WI38 (cell line): ENCODE measurements around the gene PDGFB.

ENCODE experiments used
- H3K4me3 ChIP-seq: 2 replicates; pipeline ENCODE4 v1.5.1; 2011; ENCODE audit warnings: low read depth, mild to moderate bottlenecking, control low read depth, low read length
- TF ChIP-seq, protein P1 (sequence below): IDR thresholded peaks from 2 replicates; pipeline ENCODE4 v1.5.1; 2012; ENCODE audit warnings: low read depth, mild to moderate bottlenecking, control low read depth, low read length

PDGFB gene

DNA sequence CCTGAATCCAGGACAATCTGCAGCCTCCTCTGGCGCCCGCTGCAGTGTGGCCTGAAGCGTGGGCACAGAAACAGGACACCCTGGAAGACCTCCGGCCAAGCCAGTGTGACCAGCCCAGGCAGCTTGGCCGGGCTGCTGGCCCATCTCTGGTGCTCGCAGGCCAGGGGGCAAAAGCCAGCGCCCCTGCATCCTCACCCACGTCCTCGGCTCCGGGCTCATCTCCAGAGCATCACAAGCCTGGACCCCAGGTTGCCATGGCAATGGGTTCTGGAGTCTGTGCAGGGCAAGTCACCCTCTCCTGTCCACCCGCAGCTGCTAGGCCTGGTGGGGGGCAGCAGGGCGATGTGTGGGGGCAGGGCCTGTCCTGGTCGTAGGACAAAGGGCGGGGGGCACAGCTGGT, 9.3 kb upstream of the PDGFB start:
- TF ChIP-seq, protein P1, sequence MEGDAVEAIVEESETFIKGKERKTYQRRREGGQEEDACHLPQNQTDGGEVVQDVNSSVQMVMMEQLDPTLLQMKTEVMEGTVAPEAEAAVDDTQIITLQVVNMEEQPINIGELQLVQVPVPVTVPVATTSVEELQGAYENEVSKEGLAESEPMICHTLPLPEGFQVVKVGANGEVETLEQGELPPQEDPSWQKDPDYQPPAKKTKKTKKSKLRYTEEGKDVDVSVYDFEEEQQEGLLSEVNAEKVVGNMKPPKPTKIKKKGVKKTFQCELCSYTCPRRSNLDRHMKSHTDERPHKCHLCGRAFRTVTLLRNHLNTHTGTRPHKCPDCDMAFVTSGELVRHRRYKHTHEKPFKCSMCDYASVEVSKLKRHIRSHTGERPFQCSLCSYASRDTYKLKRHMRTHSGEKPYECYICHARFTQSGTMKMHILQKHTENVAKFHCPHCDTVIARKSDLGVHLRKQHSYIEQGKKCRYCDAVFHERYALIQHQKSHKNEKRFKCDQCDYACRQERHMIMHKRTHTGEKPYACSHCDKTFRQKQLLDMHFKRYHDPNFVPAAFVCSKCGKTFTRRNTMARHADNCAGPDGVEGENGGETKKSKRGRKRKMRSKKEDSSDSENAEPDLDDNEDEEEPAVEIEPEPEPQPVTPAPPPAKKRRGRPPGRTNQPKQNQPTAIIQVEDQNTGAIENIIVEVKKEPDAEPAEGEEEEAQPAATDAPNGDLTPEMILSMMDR: no peak
- no peak overlapping the region for H3K4me3 ChIP-seq

GRCh38 chr22:39253435-39254070, 8.8 kb upstream of the PDGFB start:
- no peak overlapping the region for H3K4me3 ChIP-seq
- TF ChIP-seq, protein P1: no peak

DNA sequence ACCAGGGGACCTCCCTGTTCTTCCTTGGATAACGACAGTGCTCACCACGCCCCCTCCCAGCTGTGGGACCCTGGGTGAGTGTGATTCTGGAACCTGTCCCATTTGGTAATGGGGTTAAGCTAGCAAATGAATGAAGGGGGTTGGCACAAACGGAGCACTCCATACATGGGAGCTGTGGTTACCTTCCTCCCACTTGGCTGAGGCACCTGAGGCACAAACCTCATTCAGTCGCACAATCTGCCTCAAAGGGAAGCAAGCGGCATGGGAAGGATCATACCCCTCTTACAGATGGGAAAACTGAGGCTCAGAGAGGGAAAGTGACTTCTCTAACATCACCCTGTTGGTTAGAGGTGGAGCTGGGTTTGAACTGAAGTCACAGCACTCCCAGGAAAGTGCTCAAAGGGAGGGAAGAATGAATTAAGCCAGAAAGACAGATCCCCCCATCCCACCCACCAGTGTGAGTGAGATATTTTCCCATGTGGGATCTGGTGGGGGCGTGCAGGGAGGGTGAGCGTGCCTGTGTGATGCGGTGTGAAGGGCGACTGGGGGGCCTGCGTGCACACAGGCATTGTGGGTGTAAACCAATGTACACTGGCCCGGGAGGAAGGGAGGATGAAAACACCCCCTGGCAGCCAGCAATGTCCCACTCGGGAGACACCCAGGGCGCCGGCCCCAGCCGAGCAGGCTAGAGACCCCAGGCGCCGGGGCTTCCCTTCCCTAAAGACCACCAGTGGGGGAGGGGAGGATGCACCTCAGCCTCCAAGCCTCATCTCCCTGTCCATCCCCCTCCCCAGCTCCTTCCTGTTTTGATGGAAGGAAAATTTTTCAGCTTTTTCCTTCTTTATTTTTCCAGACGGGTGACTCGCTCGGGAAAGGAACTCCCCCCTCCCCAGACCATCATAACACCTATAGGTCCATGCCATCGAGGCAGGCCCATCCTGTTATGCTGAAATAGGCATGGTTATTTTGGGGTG, 8.0 kb upstream of the PDGFB start:
- H3K4me3 ChIP-seq: no peak overlapping the region
- TF ChIP-seq, protein P1: no peak

DNA sequence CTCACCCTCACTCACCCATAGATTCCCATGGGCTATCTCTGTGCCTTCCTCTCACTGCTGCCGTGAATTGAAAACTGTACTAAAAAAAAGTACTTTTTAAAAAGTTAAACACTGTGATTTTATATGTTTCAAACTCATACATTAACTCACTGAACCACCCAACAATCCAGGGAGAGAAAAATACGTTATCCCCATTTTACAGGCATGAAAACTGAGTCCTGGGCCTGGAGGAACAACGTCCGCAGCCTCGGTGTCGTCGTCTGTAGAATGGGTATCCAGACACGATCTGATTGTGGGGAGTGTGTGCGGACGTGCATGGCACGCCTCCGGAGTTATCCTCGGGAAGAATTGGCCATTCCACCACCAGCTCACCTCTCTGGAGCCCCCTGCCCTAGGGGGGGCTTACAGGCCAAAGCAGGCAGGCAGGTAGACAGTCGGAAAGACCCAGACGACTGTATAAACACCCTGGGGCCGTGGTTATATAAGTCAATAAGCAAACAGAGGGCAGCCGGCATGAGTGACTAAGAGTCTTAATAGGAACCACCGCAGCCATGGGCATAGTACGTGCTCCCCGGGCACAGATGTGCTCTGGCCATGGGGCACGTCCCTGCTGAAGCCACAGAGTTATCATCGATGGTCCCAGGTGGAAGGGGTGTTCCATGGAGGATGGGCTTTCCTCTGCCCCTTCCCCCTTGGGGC, 7.1 kb upstream of the PDGFB start:
- TF ChIP-seq, protein P1: no peak
- H3K4me3 ChIP-seq: no peak overlapping the region

GRCh38 chr22:39250838-39251237, 6.1 kb upstream of the PDGFB start:
- TF ChIP-seq, protein P1: no peak
- no peak overlapping the region for H3K4me3 ChIP-seq

DNA sequence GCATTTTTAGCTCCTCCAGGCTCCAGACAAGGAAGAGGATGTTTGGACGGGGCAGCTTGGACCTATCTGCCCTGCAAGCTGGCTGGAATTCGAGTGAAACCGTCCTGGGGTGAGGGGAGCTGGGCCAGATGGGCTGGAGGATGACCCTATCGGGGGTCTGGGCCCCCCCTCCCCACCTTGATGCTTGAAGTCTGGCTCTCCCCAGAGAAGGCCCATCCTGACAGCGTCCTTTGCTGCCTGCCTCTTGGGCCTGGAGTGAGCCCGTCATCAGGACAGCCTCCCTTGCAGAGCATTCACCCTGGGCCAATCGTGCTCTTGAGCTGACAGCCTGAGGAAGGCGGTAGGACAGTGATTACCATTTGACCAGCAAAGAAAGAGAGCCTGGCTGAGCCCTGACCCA, 5.3 kb upstream of the PDGFB start:
- no peak overlapping the region for H3K4me3 ChIP-seq
- TF ChIP-seq, protein P1: no peak
